K562 (cell line): ENCODE results near the gene SPOCD1. TPM values are rescaled to one million over a fixed set of nuclear protein-coding genes. Genes with fewer than 3 reads are reported as not detected.
A peak's percentile ranks its signal among the peaks of the same experiment; 100 is the strongest.

Experiments used
- ATAC-seq: fragments of 200-7000 bp; cut with Tn5 transposase; 3 replicates; pipeline ENCODE4 v1.9.1; 2020; ENCODE audit warnings: moderate library complexity
- BruUV-seq: library from RNA; stranded (reverse); fragments of 400-500 nt; replicated peaks from 2 replicates; lab custom pipeline; 2021; lab: Mats Ljungman, UMichigan
- CTCF ChIA-PET: fragments of 300-600 bp; formaldehyde crosslinking; extraction: SDS; loops from one replicate; lab custom pipeline; 2021; ENCODE audit warnings: low intra/inter-chr PET ratio; lab: Yijun Ruan, JAX
- POLR2A ChIA-PET: fragments of 300-600, 350-650 bp; sonication (Branson Sonifier 250); formaldehyde crosslinking; extraction: SDS; loops from one replicate; lab custom pipeline; 2021; ENCODE audit warnings: antibody characterized with exemption, inconsistent platforms; lab: Yijun Ruan, JAX
- DNase-seq, 4 experiments: peaks; one replicate each; pipeline versions ENCODE4 v3.0.0 to v3.0.0-alpha.2; 2011 to 2018; ENCODE audit warnings: low spot score in 3 of 4, mixed read lengths in 3 of 4; ENCODE audit errors: extremely low read depth in 1 of 4
- FAIRE-seq: peaks from 2 replicates; lab custom pipeline; 2011; peaks lifted over from hg19 to GRCh38; lab: Jason Lieb, UNC
- H2AFZ ChIP-seq: 2 replicates; pipeline ENCODE4 v1.6.0; 2011; ENCODE audit warnings: low read depth, low read length, control low read depth, inconsistent platforms
- H3K27ac ChIP-seq: fragments of 200-600 bp; 3 replicates; pipeline ENCODE4 v1.8.0; 2011; ENCODE audit warnings: low read depth, mild to moderate bottlenecking, control low read depth, inconsistent platforms, low read length, moderate library complexity, mixed read lengths; ENCODE audit errors: extremely low read depth
- H3K27me3 ChIP-seq, 2 experiments: fragments of 300-600 bp in 1 of 2; 2 replicates in 1 of 2; 3 replicates in 1 of 2; pipeline versions ENCODE4 v1.6.0 to v1.8.0; 2011; ENCODE audit warnings: inconsistent platforms in 2 of 2, low read length in 2 of 2, mild to moderate bottlenecking in 1 of 2, mixed read lengths in 1 of 2, moderate library complexity in 1 of 2; ENCODE audit not compliant: control insufficient read depth in 2 of 2, insufficient read depth in 2 of 2
- H3K36me3 ChIP-seq: fragments of 300-600 bp; 3 replicates; pipeline ENCODE4 v1.8.0; 2011; ENCODE audit warnings: mild to moderate bottlenecking, low read length, inconsistent platforms; ENCODE audit not compliant: control insufficient read depth, insufficient read depth
- H3K4me1 ChIP-seq, 2 experiments: fragments of 200-600 bp in 1 of 2; replicated peaks in 1 of 2; 2 replicates in 1 of 2; 3 replicates in 1 of 2; pipeline versions ENCODE4 v1.5.1 to v1.8.0; 2011; ENCODE audit warnings: inconsistent platforms in 2 of 2, low read length in 2 of 2, mild to moderate bottlenecking in 1 of 2, mixed read lengths in 1 of 2, moderate library complexity in 1 of 2; ENCODE audit not compliant: control insufficient read depth in 2 of 2, insufficient read depth in 2 of 2
- H3K4me2 ChIP-seq: 2 replicates; pipeline ENCODE4 v1.6.1; 2011; ENCODE audit warnings: low read length, control low read depth, inconsistent platforms, mixed read lengths; ENCODE audit not compliant: insufficient read depth
- H3K4me3 ChIP-seq: fragments of 200-600 bp; sonication (generic), shearing (Covaris generic); 2 replicates; pipeline ENCODE4 v1.5.1; 2016; ENCODE audit warnings: control low read depth, inconsistent platforms
- H3K79me2 ChIP-seq: fragments of 200-600 bp; 3 replicates; pipeline ENCODE4 v1.8.0; 2011; ENCODE audit warnings: low read length, inconsistent platforms; ENCODE audit not compliant: control insufficient read depth, insufficient read depth
- H3K9ac ChIP-seq, 2 experiments: 2 replicates each; pipeline versions ENCODE4 v1.6.0 to v1.6.1; 2011; ENCODE audit warnings: low read depth in 2 of 2, low read length in 2 of 2, control low read depth in 1 of 2, inconsistent platforms in 1 of 2, mild to moderate bottlenecking in 1 of 2, mixed read lengths in 1 of 2; ENCODE audit not compliant: insufficient read depth in 1 of 2
- H3K9me1 ChIP-seq: one replicate; pipeline ENCODE4 v1.6.0; 2011; ENCODE audit warnings: inconsistent platforms, mild to moderate bottlenecking, low read length, moderate library complexity; ENCODE audit not compliant: control insufficient read depth, insufficient read depth
- H3K9me3 ChIP-seq: replicated peaks from 2 replicates; pipeline ENCODE4 v1.5.1; 2011; ENCODE audit warnings: low read depth, low read length, inconsistent platforms; ENCODE audit not compliant: control insufficient read depth, insufficient read depth
- H4K20me1 ChIP-seq: replicated peaks from 2 replicates; pipeline ENCODE4 v1.6.1; 2011; ENCODE audit warnings: low read length, inconsistent platforms, mixed read lengths; ENCODE audit not compliant: control insufficient read depth, insufficient read depth
- CBX2 ChIP-seq: fragments of 200-600 bp; sonication (generic); IDR thresholded peaks from one replicate; pipeline ENCODE4 v1.6.1; 2012; ENCODE audit warnings: mild to moderate bottlenecking, low read length, inconsistent platforms; ENCODE audit not compliant: insufficient read depth, poor library complexity, severe bottlenecking
- CBX8 ChIP-seq: fragments of 200-600 bp; sonication (generic); IDR thresholded peaks from 2 replicates; pipeline ENCODE4 v1.6.1; 2012; ENCODE audit warnings: borderline replicate concordance, mixed run types, low read depth, mild to moderate bottlenecking, moderate library complexity, mixed read lengths, low read length, control low read depth, inconsistent platforms; ENCODE audit not compliant: poor library complexity, severe bottlenecking; ENCODE audit errors: extremely low read depth
- CTBP1 ChIP-seq: fragments of 450-650 bp; IDR thresholded peaks from 2 replicates; pipeline ENCODE4 v1.6.1; 2016; ENCODE audit warnings: borderline replicate concordance
- ETS2 ChIP-seq: IDR thresholded peaks from 2 replicates; pipeline ENCODE4 v1.6.1; 2016; ENCODE audit warnings: borderline replicate concordance, missing genetic modification characterization, mild to moderate bottlenecking, moderate library complexity, missing compliant biosample characterization; ENCODE audit not compliant: poor library complexity, severe bottlenecking
- GTF2A2 ChIP-seq: IDR thresholded peaks from 2 replicates; pipeline ENCODE4 v1.6.1; 2016; ENCODE audit warnings: mild to moderate bottlenecking, missing genetic modification characterization, missing compliant biosample characterization
- RFX1 ChIP-seq: fragments of 450-650 bp; IDR thresholded peaks from 2 replicates; pipeline ENCODE4 v1.6.1; 2016; ENCODE audit warnings: mild to moderate bottlenecking, moderate library complexity
- SPI1 ChIP-seq: IDR thresholded peaks from 2 replicates; pipeline ENCODE4 v1.6.1; 2011; ENCODE audit warnings: low read depth, low read length, control low read depth, borderline replicate concordance
- SRF ChIP-seq, 2 experiments: fragments of 250-450, 450-650 bp in 1 of 2; sonication (Bioruptor Pico) in 1 of 2; sonication (generic) in 1 of 2; formaldehyde crosslinking; IDR thresholded peaks; 2 replicates each; pipeline versions ENCODE4 v1.5.0 to v1.5.1; 2020 to 2022; ENCODE audit warnings: mild to moderate bottlenecking in 1 of 2, missing genetic modification reagents in 1 of 2
- USF2 ChIP-seq: sonication (generic); formaldehyde crosslinking; IDR thresholded peaks from 2 replicates; pipeline ENCODE4 v1.5.0; 2020; ENCODE audit warnings: missing genetic modification reagents
- ZNF175 ChIP-seq: fragments of 200-800 bp; sonication (Bioruptor generic); IDR thresholded peaks from 2 replicates; pipeline ENCODE4 v1.6.1; 2016; ENCODE audit warnings: low read depth, mild to moderate bottlenecking, missing genetic modification characterization, missing compliant biosample characterization
- ZNF395 ChIP-seq: fragments of 200-800 bp; sonication (Bioruptor generic); IDR thresholded peaks from 2 replicates; pipeline ENCODE4 v1.6.1; 2017; ENCODE audit warnings: missing genetic modification characterization, missing compliant biosample characterization
- ZNF507 ChIP-seq: conservative IDR thresholded peaks from 2 replicates; pipeline ENCODE4 v1.6.1; 2017; ENCODE audit warnings: missing genetic modification characterization, missing compliant biosample characterization
- WGBS: fragments of 100-300 bp; shearing (Covaris generic); methylation state at CpG from one replicate; pipeline ENCODE4 v1.1.6; 2016; ENCODE audit warnings: low coverage, mixed read lengths; ENCODE audit not compliant: insufficient coverage; ENCODE audit errors: missing lambda C conversion rate; 5-methylcytosine and 5-hydroxymethylcytosine counted together
- in situ Hi-C: fragments of 300-500 bp; cut with MboI; formaldehyde crosslinking; loops from 4 replicates; pipeline ENCODE4 v1.15.0; 2018; ENCODE audit warnings: inconsistent platforms, mixed read lengths
- intact Hi-C: fragments of 100-400 bp; cut with micrococcal nuclease; formaldehyde crosslinking; loops from 2 replicates; pipeline ENCODE4 v1.14.2; 2022
- polyA plus RNA-seq, 8 experiments: library from polyadenylated mRNA; depleted of rRNA in 4 of 8; stranded (reverse) in 5 of 8; unstranded in 3 of 8; fragments of >200 nt; fragmentation: Nextera tagmentation in 2 of 8; fragmentation: Illumina TruSeq in 1 of 8; extraction: Ambion mirVana in 2 of 8; extraction: Trizol in 1 of 8; gene quantifications; 2 replicates each; pipeline versions ENCODE4 v1.2.1 to v1.2.3, GENCODE V29; 2011 to 2014; ENCODE audit warnings: inconsistent platforms in 1 of 8, missing spikeins in 1 of 8
- total RNA-seq, 7 experiments: library from RNA; depleted of rRNA in 6 of 7; stranded (reverse); fragments of >200 nt in 6 of 7; fragmentation: Illumina TruSeq in 2 of 7; extraction: Trizol in 2 of 7; gene quantifications; 2 replicates each; pipeline versions ENCODE4 v1.2.1 to v1.2.3, GENCODE V29; 2011 to 2021; ENCODE audit warnings: low replicate concordance in 1 of 7

The SPOCD1 gene
- total and polyA plus RNA-seq, 9 of the 15 experiments (the other 6 are each of a cell fraction or from before 2014, with no cell fraction given) = 0.03 to 0.71 (median 0.26) TPM; not detected in 1

- peak; percentile 73; the same call in 1 of the 2 replicates for TF ChIP-seq SPI1
- no peak for TF ChIP-seq GTF2A2 (tag)
- H3K4me3 ChIP-seq = no peak overlapping the region
- no peaks in the 10 kb centered on the region for H3K36me3 ChIP-seq
- FAIRE-seq (no peak), ATAC-seq (no peak), DNase-seq (no peak)
- no peak overlapping the region for H3K4me2 ChIP-seq
- H3K27me3 ChIP-seq = peaks cover 19 to 34% of the 10 kb centered on the region in 2 experiments; a peak in 4 of 5 replicates
- in situ Hi-C loops = no loop called here
- no peaks in the 10 kb centered on the region for H3K79me2 ChIP-seq
- H3K9me3 ChIP-seq = no peaks in the 10 kb centered on the region
- no peak overlapping the region for H2AFZ ChIP-seq
- H3K9me1 ChIP-seq = no peaks in the 10 kb centered on the region
- ChIA-PET POLR2A (interaction anchor here (0.6 to 1.7 kb wide), 6 partner anchors 9 to 473 kb away, joined by 3 to 7 read pairs (median 3); no protein-coding TSS in a partner anchor), CTCF (interaction anchor here (0.6 kb wide), 1 partner anchor 162 kb away, joined by 3 read pairs; no protein-coding TSS in a partner anchor)
- no peak overlapping the region for H3K9ac ChIP-seq
- no peak overlapping the region for H3K27ac ChIP-seq
- 11% methylated on average over 1 of the region's 1 CpG for WGBS
- BruUV-seq = no TSS peak
- peaks cover 4 to 16% of the 10 kb centered on the region in 2 experiments; a peak in 4 of 5 replicates for H3K4me1 ChIP-seq
- H4K20me1 ChIP-seq = no peaks in the 10 kb centered on the region
- intact Hi-C loops = no loop called here
Measured at GRCh38 chr1:31801458-31801857, 14.4 kb downstream of the SPOCD1 start.

GRCh38 chr1:31800674-31800967 is 15.2 kb downstream of the SPOCD1 start:
- Histone ChIP-seq H2AFZ (no peak overlapping the region), H4K20me1 (0 out of 2 replicates have a peak, but pooled peaks cover 6% of the 10 kb centered on the region), H3K9me1 (no peaks in the 10 kb centered on the region), H3K4me3 (no peak overlapping the region), H3K4me1 (peaks cover 8 to 23% of the 10 kb centered on the region in 2 experiments), H3K27me3 (peaks cover 22 to 42% of the 10 kb centered on the region in 2 experiments; a peak in 4 of 5 replicates), H3K27ac (no peak overlapping the region), H3K4me2 (no peak overlapping the region), H3K79me2 (no peaks in the 10 kb centered on the region), H3K9ac (no peak overlapping the region), H3K36me3 (no peaks in the 10 kb centered on the region), H3K9me3 (no peaks in the 10 kb centered on the region)
- FAIRE-seq = no peak
- in situ Hi-C loops = no loop called here
- ChIA-PET POLR2A (interaction anchor here (0.6 to 1.7 kb wide), 7 partner anchors 10 to 157 kb away, joined by 3 to 7 read pairs (median 3); no protein-coding TSS in a partner anchor), CTCF (no interaction called here)
- intact Hi-C loops = no loop called here
- WGBS = 49% methylated on average over 4 of the region's 4 CpGs
- BruUV-seq = no TSS peak
- ATAC-seq = no peak
- no peak for DNase-seq
- TF ChIP-seq ZNF395 (CRISPR knock-in tag) (no peak), SRF (CRISPR knock-in tag; IDR thresholded peaks at IDR 0.05) (no peak), ETS2 (tag) (no peak), CBX2 (no peak), USF2 (CRISPR knock-in tag) (no peak), ZNF507 (tag) (no peak), ZNF175 (CRISPR knock-in tag) (no peak), CTBP1 (no peak), CBX8 (no peak), RFX1 (no peak)
